Stimulated activated CD4-positive, alpha-beta T cell treated with anti-CD3 and anti-CD28 coated beads, Interleukin-2, amount 100 ng/mL, for 48 hours (primary cell): ENCODE data around the gene TUBGCP3.
A peak's percentile ranks its signal among the peaks of the same experiment; 100 is the strongest.

ENCODE experiments used
- DNase-seq, 2 donors: peaks; one replicate each; pipeline ENCODE4 v3.0.0-alpha.2; 2020

Gene TUBGCP3

DNA sequence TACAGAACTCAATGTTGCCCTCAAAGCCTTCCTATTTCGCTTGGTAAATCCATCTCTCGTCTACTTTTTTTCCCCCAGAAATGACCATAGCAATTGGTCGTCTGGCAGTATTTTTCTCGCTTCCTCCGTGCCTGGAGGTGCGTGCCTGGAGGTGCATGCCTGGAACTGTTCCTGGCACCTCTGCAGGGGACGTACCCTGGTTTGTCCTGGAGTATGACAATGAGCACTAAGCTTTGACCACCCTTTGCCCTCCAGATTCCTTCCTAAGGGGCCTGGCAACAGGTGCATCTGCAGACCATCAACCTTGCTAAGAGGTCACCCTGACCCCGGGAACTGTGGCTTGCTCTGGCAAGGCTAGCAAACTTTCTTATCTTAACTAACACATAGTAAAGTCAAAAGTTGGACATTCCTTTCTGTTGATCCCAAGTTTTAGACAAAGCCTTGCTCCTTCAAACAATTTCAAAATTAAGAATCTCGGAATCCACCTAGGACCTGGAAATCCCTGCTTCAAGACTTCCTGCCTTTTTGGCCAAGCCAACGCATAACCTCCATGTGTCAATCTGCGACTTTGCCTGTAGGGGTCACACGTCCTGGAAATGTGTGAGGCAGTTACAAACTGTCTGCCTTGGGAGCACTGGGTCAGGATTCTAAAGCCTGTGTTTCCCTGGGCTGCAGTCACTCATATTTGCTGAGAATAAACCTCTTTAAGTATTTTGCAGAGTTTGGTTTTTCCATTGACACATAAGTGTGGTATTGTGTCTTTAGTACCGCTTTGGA is 28.8 kb upstream of the TUBGCP3 start:
- peak in 1 of 2 donors; percentile 29 for DNase-seq

DNA sequence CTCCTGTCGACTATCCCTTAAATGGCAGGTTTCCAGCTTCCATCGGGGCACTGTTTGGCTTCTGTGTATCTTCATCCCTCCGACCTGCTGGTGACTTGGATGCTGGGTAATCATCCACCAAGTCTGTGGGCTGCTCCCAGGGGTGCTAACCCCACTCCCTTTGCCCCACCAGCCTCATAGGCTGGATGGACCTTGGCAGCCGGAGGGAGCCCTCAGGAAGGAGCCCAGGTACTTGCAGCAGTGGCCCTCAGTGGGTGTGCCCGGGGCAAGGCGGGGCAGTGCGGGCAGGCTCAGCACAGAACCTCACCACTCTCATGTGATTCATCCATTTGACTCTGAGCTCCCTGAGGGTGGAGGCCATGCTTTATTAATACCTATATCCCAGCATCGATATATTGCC is 27.4 kb upstream of the TUBGCP3 start:
- DNase-seq = no peak

DNA sequence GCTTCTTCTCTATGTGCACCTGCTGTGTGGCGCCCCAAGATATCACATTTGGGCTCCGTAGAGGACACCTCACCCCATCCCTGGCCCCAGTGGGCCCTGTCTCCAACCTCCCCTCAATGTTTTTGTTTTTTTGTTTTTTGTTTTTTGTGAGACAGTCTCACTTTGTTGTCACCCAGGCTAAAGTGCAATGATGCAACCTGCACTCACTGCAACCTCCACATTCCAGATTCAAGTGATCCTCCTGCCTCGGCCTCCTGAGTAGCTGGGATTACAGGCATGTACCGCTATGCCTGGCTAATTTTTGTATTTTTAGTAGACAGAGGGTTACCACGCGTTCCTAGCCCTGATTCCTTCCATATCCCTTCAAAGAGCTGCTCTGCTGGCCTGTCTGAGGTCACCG is 26.9 kb upstream of the TUBGCP3 start:
- DNase-seq = no peak

- DNase-seq = no peak
Observed at GRCh38 chr13:112608212-112608611, 20.3 kb upstream of the TUBGCP3 start.

DNA sequence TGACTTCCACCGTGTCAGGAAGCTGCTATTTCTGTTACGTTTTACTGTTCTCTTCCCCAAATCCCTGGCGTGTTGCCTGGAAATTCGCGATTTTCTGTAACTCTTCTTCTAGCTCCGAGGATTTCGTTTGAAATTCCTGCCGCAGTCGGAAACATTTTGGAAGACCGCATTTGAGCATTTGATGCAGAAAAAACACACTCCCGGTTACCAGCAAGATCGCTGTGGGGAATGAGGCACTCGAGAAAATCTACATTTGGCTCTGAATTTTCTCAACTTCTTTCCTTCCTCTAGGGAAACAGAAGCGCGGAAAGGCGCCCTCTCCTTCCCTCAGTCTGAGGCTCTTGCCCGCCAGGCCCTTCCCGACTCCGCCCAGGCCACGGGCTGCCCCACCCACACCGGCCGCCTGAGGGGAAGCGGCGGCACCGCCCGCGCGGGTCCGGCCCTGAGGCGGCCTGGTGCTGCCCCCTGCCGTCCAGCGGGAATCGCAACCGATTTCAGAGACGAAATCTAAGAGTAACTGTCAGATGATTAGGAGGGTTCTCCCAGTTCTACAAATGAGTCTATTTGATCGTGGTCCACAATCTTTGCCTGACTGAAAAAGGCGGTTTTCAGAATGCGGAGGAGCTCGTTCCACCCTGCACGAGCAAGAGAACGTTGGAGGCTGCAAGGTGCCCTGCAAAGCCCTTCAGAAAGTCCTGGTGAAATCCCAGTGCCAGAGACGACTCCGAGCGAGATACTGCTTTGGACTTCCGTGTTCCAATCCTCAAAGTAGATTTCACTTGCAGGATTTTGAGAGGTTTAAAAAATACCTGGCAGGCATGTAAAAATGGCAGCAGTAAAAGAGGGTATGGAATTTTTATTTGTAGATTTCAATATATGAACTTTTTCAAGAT is 18.4 kb upstream of the TUBGCP3 start:
- DNase-seq = peak; percentile 93 to 94

DNA sequence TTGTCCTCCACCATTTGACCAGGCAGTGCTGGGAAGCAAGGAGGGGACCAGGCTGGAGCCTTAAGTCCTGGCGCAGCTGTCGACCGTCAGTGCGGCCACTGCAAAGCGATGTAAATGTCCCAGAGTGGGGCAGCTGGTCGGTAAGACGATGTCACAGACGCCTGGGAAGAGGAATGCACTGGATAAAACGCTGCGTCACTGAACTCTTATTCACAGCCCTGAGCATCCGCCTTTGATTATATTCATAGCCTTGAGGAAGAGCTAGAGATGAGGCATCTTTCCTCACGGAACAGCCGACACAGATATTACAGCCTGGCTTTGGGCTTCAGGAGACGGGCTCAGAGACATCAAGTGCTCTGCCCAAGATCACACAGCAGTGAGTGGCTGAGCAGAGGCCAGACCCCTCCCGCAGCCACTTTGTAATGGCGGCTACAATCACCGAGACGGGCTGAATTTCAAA is 17.6 kb upstream of the TUBGCP3 start:
- peak in 1 of 2 donors; percentile 6 for DNase-seq

DNA sequence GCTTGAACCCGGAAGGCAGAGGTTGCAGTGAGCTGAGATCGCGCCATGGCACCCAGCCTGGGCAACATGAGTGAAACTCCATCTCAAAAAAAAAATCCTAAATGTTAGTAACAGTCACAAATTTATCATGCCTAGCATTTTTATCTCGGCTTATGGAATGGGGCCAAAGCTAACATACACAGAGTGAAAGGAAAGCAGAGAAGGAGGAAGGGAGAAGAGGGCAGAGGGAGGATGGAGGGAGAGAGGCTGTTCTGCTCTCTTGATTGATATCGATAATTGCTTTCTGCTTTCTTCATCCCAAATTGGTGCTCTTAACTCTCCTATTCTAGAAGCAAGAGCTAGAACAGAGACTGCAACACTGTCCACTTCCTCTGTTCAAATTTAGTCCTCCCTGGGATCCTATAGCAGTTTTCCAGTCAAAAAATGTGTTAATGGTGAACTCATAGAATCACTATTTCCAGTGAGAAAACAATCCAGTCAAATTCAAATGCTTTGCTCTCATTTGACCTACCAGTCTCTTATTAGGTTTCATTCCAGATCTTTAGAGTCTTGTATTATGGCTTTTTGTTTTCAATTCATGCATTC is 15.8 kb upstream of the TUBGCP3 start:
- no peak for DNase-seq

GRCh38 chr13:112602189-112602588 is 14.2 kb upstream of the TUBGCP3 start:
- no peak for DNase-seq

GRCh38 chr13:112601371-112601770 is 13.4 kb upstream of the TUBGCP3 start:
- no peak for DNase-seq

- DNase-seq = no peak
Observed at GRCh38 chr13:112596235-112596634, 8.3 kb upstream of the TUBGCP3 start.

DNA sequence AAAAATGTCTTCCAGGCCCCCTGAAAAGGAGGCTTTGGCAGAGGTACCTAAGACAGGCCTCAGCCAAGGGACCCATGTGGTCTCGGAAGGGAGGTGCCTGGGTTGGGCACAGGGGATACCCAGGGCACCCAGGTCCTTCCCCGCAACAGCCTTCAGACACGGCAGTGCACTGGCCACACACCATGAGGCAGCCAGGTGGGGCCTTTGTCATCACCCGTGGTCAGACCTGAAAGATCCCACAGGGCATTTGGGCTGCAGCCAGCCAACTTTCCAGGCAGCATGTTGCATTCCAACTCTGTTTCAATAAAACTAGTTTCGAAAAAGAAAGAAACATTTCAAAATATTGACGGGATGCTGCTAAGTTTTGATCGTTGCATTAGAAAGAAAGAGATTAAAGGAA is 4.7 kb upstream of the TUBGCP3 start:
- DNase-seq = no peak

GRCh38 chr13:112592181-112592580 is 4.2 kb upstream of the TUBGCP3 start:
- DNase-seq = no peak

- DNase-seq = no peak
Observed at GRCh38 chr13:112588490-112589297, 741 bp upstream of the TUBGCP3 start.

DNA sequence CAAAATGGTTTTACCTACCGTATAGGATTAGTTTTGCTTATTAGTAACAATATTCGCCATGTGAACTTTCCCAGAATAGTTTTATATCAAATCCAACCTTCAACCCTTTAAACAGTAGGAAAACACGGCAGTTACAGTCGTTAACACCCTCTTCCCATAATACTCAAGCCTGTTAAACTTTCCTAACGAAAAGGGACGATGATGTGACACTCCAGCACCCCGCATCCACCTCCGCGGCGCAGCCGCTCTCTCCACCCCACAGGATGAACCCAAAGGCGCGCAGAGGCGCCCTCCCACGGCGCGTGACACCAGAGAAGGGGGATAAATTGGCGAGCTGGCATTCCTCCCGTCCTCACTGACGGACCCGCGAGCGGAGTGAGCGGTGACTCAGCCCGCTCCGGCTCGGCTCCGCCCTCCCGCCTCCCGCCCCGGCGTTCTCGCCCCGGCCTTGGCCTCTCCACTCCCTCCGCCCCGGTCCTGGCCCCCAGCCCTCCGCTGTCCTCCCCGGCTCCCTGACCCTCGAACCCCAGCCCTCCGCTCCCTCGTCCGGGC is 665 bp downstream of the TUBGCP3 start:
- DNase-seq = peak; percentile 66 to 67

- DNase-seq = no peak
Observed at GRCh38 chr13:112586334-112586960, 1.5 kb downstream of the TUBGCP3 start.

- DNase-seq = no peak
Observed at GRCh38 chr13:112583592-112584277, 4.2 kb downstream of the TUBGCP3 start.

GRCh38 chr13:112582263-112582662 is 5.7 kb downstream of the TUBGCP3 start:
- no peak for DNase-seq

GRCh38 chr13:112580912-112581311 is 7.0 kb downstream of the TUBGCP3 start:
- DNase-seq = no peak

DNA sequence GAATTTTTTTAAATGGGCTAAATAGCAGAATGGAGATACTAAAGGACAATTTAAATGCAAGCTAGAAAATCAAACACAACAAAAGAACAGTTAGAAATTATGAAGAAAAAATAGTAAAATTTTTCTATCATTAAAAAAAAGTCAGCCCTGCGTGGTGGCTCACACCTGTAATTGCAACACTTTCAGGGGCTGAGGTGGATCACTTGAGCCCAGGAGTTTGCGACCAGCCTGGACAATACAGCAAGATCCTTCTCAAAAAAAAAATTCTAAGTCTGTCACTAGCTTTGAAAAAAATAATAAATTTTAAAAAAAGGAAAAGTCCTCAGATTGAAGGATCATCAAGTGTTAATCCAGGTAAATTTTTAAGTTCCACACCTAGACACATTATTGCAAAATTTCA is 7.7 kb downstream of the TUBGCP3 start:
- no peak for DNase-seq

GRCh38 chr13:112579310-112579843 is 8.6 kb downstream of the TUBGCP3 start:
- no peak for DNase-seq

DNA sequence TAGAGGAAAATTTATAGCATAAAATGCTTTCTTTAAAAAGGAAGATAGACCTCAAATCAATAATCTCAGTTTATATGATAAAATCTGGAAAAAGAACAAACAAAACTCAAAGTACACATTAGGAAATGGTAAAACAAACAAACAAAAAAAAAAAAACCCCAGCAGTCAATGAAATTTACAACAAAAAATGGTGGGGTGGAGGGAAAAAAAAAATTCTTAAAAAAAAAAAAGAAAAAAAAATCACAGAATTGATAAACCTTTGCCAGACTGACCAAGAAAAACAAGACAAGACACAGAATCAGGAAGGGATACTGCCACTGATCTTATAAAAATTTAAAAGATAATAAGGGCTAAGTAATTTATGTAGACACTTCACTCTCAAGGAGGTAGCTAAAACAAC is 11.2 kb downstream of the TUBGCP3 start:
- no peak for DNase-seq
